IPS-15b (cell line): Measurements from ENCODE around the gene SMYD3.

ENCODE experiments used
- H3K27me3 ChIP-seq: one replicate; pipeline ENCODE4 v1.6.1; 2013; ENCODE audit warnings: low read length; ENCODE audit not compliant: control insufficient read depth, insufficient read depth
- H3K36me3 ChIP-seq: one replicate; pipeline ENCODE4 v1.6.1; 2013; ENCODE audit warnings: low read length; ENCODE audit not compliant: control insufficient read depth, insufficient read depth
- H3K4me1 ChIP-seq: one replicate; pipeline ENCODE4 v1.6.1; 2013; ENCODE audit warnings: mild to moderate bottlenecking, low read length; ENCODE audit not compliant: control insufficient read depth, insufficient read depth
- H3K4me3 ChIP-seq: one replicate; pipeline ENCODE4 v1.5.1; 2013; ENCODE audit warnings: low read depth, low read length
- H3K9ac ChIP-seq: one replicate; pipeline ENCODE4 v1.6.1; 2013; ENCODE audit warnings: low read depth, mild to moderate bottlenecking, low read length
- H3K9me3 ChIP-seq: one replicate; pipeline ENCODE4 v1.6.1; 2013; ENCODE audit warnings: mild to moderate bottlenecking, low read length; ENCODE audit not compliant: control insufficient read depth, insufficient read depth

The SMYD3 gene

DNA sequence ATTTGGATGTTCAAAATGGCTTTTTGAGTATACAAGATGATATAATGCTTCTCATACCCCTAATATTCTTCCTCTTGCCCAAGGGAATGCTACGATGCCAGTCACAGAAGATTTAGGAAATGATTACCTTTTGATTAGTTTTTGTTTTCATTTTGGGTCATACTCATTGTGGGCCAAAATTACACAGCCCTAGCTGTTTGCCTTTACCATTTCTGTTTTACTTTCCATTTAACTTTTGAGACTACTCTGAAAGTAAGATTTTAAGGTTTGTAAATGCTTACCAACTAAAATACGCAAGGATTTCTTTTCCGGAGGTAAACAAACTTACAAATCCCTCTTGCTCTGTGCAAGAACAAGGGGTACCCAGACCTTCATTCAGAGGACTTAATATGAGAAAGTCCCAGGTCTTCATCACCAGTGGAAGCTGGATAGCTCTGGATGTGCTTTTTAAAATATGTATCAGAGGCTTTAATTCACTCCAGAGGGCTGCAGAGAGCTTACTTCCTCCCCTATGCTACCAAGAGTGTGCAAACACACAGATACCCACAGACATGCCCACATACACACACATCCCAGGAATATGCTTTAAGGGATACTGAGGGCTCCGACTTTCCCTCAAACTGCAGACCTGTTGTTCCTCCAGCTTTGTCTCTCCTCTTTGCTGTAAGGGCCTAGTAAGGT, 631.4 kb downstream of the SMYD3 start:
- Histone ChIP-seq H3K4me1 (no peaks in the 10 kb centered on the region), H3K36me3 (no peaks in the 10 kb centered on the region), H3K9ac (no peak overlapping the region), H3K4me3 (no peak overlapping the region), H3K9me3 (no peaks in the 10 kb centered on the region), H3K27me3 (no peaks in the 10 kb centered on the region)

DNA sequence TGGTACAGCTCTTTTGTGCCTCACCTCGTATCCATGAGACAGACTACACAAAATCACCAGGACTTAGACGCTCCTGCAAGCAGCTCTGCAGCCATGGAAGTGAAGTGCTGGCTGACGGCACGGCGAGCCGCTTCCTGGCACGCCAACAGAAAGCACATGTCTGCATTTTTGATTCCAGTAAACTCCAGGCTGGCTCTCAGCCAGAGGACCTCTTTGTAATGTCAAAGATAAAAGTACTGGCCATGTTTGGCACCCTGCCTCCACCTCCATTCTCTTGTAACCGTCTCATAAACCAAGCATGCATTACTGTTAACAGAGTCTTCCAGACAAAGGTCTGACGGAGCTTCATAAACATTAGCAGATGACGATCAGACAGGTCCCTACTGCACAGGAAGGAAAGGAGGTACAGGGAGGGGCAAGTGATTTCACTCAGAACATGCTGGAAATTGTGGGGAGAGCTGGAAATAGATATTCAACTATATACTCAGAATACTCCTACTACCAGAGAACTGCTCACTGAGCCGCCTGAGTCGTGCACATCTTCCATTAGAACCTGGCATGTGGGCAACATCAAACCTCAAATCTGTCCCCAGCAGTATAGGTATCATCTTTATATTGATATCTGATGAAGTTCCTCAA, 632.0 kb downstream of the SMYD3 start:
- Histone ChIP-seq H3K36me3 (no peaks in the 10 kb centered on the region), H3K27me3 (no peaks in the 10 kb centered on the region), H3K9ac (no peak overlapping the region), H3K4me3 (no peak overlapping the region), H3K4me1 (no peaks in the 10 kb centered on the region), H3K9me3 (no peaks in the 10 kb centered on the region)

- Histone ChIP-seq H3K9me3 (no peaks in the 10 kb centered on the region), H3K27me3 (no peaks in the 10 kb centered on the region), H3K9ac (no peak overlapping the region), H3K4me3 (no peak overlapping the region), H3K4me1 (no peaks in the 10 kb centered on the region), H3K36me3 (no peaks in the 10 kb centered on the region)
Observed at GRCh38 chr1:245873883-245874671, 633.0 kb downstream of the SMYD3 start.

GRCh38 chr1:245873068-245873467, 634.0 kb downstream of the SMYD3 start:
- no peaks in the 10 kb centered on the region for H3K4me1 ChIP-seq
- no peaks in the 10 kb centered on the region for H3K36me3 ChIP-seq
- no peak overlapping the region for H3K9ac ChIP-seq
- H3K9me3 ChIP-seq, result no peaks in the 10 kb centered on the region
- H3K4me3 ChIP-seq, result no peak overlapping the region
- H3K27me3 ChIP-seq, result no peaks in the 10 kb centered on the region

GRCh38 chr1:245872475-245872874, 634.6 kb downstream of the SMYD3 start:
- Histone ChIP-seq H3K36me3 (no peaks in the 10 kb centered on the region), H3K9ac (no peak overlapping the region), H3K9me3 (no peaks in the 10 kb centered on the region), H3K4me1 (no peaks in the 10 kb centered on the region), H3K27me3 (no peaks in the 10 kb centered on the region), H3K4me3 (no peak overlapping the region)

GRCh38 chr1:245871915-245872314, 635.2 kb downstream of the SMYD3 start:
- H3K36me3 ChIP-seq, result no peaks in the 10 kb centered on the region
- no peaks in the 10 kb centered on the region for H3K9me3 ChIP-seq
- H3K4me3 ChIP-seq, result no peak overlapping the region
- H3K4me1 ChIP-seq, result no peaks in the 10 kb centered on the region
- no peaks in the 10 kb centered on the region for H3K27me3 ChIP-seq
- H3K9ac ChIP-seq, result no peak overlapping the region

DNA sequence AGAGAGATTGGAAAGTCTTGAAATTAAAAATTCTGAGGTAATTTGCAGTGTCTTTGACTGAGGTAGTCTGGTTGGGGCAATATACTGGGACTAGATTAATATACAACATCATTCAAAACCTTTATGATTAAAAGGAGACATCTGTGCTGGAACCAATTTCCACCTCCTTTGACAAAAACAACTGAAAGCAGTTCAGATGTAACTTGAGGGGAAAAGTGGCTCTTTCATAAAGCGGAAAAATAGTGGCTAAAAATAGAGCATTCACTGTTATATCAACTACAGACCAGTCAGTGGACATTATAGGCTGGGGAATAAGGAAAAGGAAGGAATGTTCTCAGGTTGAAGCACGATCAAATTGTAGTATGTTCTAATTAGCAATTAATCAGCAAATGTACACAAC, 635.9 kb downstream of the SMYD3 start:
- Histone ChIP-seq H3K9me3 (no peaks in the 10 kb centered on the region), H3K27me3 (no peaks in the 10 kb centered on the region), H3K4me3 (no peak overlapping the region), H3K4me1 (no peaks in the 10 kb centered on the region), H3K9ac (no peak overlapping the region), H3K36me3 (no peaks in the 10 kb centered on the region)

DNA sequence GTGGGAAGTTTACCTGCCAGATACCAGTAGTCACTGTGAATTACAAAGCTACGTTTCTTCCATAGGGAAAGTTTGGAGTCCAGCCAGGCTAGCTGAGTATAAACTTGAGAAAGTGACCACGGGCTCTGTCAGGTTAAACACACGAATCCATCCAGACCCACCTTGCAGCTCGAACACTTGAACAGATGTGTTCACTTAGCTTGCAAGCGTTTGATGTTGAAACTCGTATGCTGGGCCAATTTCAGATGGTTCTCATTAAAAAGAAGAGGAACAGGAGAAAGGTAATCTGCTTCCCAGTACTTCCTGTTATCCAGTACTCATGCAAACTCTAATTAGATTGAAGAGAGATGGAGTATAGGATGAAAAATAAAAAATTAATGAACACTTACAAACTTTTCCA, 636.4 kb downstream of the SMYD3 start:
- no peaks in the 10 kb centered on the region for H3K36me3 ChIP-seq
- H3K4me3 ChIP-seq, result no peak overlapping the region
- H3K9ac ChIP-seq, result no peak overlapping the region
- H3K27me3 ChIP-seq, result no peaks in the 10 kb centered on the region
- H3K9me3 ChIP-seq, result no peaks in the 10 kb centered on the region
- H3K4me1 ChIP-seq, result no peaks in the 10 kb centered on the region

- H3K36me3 ChIP-seq, result no peaks in the 10 kb centered on the region
- no peaks in the 10 kb centered on the region for H3K9me3 ChIP-seq
- H3K9ac ChIP-seq, result no peak overlapping the region
- H3K4me3 ChIP-seq, result no peak overlapping the region
- H3K27me3 ChIP-seq, result no peaks in the 10 kb centered on the region
- H3K4me1 ChIP-seq, result no peaks in the 10 kb centered on the region
Observed at GRCh38 chr1:245869847-245870246, 637.2 kb downstream of the SMYD3 start.

- Histone ChIP-seq H3K9ac (no peak overlapping the region), H3K27me3 (no peaks in the 10 kb centered on the region), H3K9me3 (no peaks in the 10 kb centered on the region), H3K36me3 (no peaks in the 10 kb centered on the region), H3K4me3 (no peak overlapping the region), H3K4me1 (no peaks in the 10 kb centered on the region)
Observed at GRCh38 chr1:245867738-245868137, 639.3 kb downstream of the SMYD3 start.

GRCh38 chr1:245864872-245865271, 642.2 kb downstream of the SMYD3 start:
- no peaks in the 10 kb centered on the region for H3K4me1 ChIP-seq
- H3K9me3 ChIP-seq, result no peaks in the 10 kb centered on the region
- no peak overlapping the region for H3K9ac ChIP-seq
- H3K4me3 ChIP-seq, result no peak overlapping the region
- H3K27me3 ChIP-seq, result no peaks in the 10 kb centered on the region
- H3K36me3 ChIP-seq, result no peaks in the 10 kb centered on the region
